Nephron progenitor cell (in vitro differentiated cells): ENCODE data around the gene SPCS2.
A peak's percentile ranks its signal among the peaks of the same experiment; 100 is the strongest.

ENCODE experiments used
- DNase-seq: peaks from one replicate; pipeline ENCODE4 v3.0.0; 2021
- H3K27ac Mint-ChIP-seq: 2 replicates; pipeline ENCODE4 v1.8.0; 2021; ENCODE audit warnings: mild to moderate bottlenecking, moderate library complexity, mixed read lengths
- H3K27me3 Mint-ChIP-seq: 2 replicates; pipeline ENCODE4 v1.8.0; 2021; ENCODE audit warnings: mild to moderate bottlenecking, low read depth, mixed read lengths; ENCODE audit not compliant: poor library complexity
- H3K36me3 Mint-ChIP-seq: 2 replicates; pipeline ENCODE4 v1.8.0; 2021; ENCODE audit warnings: low read depth, mixed read lengths
- H3K4me1 Mint-ChIP-seq: 2 replicates; pipeline ENCODE4 v1.8.0; 2021; ENCODE audit warnings: mixed read lengths
- H3K4me3 Mint-ChIP-seq: 2 replicates; pipeline ENCODE4 v1.8.0; 2021; ENCODE audit warnings: mild to moderate bottlenecking, moderate library complexity, mixed read lengths
- H3K9me3 Mint-ChIP-seq: 2 replicates; pipeline ENCODE4 v1.8.0; 2021; ENCODE audit warnings: mild to moderate bottlenecking, moderate library complexity, mixed read lengths
- CTCF ChIP-seq: fragments of 200-600 bp; sonication (generic); IDR thresholded peaks from 2 replicates; pipeline ENCODE4 v1.5.0; 2021; ENCODE audit warnings: antibody characterized with exemption

SPCS2 gene

DNA sequence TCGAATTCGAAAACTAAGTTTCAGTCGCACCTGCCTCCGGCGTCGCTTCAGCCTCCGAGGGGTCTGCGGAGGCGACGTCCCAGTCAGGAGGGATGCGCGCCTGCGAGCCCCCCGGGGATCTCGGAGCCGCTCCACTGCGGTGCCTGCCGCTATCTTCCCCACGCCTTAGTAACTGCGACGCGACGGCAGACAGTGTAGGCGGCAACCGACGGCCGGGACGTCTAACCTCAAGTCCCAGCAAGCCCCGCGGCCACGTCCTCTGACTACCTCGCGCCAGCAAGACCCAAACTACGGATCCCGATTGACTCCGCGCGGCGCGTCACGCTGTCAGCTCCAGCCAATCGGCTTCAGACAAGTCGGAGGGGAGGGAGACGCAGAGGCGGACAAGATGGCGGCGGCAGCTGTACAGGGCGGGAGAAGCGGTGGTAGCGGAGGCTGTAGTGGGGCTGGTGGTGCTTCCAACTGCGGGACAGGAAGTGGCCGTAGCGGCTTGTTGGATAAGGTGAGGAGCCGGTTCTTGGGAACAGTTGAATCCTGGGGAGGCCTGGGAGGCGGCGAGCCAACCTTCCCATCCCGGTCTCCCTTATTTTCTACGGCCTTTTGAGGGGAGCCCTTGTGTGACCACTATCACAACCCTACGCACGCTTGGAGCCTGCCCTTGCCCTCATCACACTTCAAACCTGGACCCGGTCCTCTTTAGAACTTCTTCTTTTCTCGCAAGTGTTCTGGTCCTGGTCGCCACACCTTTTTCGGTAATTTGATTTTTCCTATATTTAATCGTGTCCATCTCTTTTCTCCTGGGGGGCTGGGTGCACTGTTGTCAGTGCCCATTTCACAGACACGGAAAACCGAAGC, at the start of gene SPCS2, which contains the start of gene XRRA1:
Gene SPCS2, plus strand, starts transcription at position 369 of the 855 bp plus-strand sequence. Its CDS starts 20 bp downstream, at position 389.
Gene XRRA1, minus strand, starts transcription at position 194 of the 855 bp plus-strand sequence. CDS start 8,213 bp downstream, outside the sequence.
- Mint-ChIP-seq H3K27me3 (peaks cover 4% of the 10 kb centered on the region), H3K27ac (peak within 1 kb of the TSS; percentile 95), H3K4me1 (peaks cover 23% of the 10 kb centered on the region), H3K36me3 (peaks cover 36% of the 10 kb centered on the region), H3K9me3 (peaks cover 5% of the 10 kb centered on the region), H3K4me3 (peak within 1 kb of the TSS; percentile 99)
- TF ChIP-seq CTCF, result no peak
- DNase-seq, result peak; percentile 96

DNA sequence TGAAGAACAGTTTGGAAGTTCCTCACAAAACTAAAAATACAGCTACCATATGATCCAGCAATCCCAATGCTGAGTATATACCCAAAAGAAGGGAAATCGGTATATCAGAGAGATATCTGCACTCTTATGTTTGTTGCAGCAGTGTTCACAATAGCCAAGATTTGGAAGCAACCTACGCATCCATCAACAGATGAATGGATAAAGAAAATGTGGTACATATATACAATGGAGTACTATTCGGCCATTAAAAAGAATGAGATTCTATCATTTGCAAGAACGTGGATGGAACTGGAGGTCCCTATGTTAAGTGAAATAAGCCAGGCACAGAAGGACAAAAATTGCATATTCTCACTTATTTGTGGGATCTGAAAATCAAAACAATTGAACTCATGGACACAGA, 46.7 kb upstream of the SPCS2 start:
- Mint-ChIP-seq H3K36me3 (peaks cover 63% of the 10 kb centered on the region), H3K4me3 (no peak overlapping the region), H3K27ac (no peak overlapping the region), H3K4me1 (no peaks in the 10 kb centered on the region), H3K9me3 (peaks cover 53% of the 10 kb centered on the region), H3K27me3 (no peaks in the 10 kb centered on the region)
- TF ChIP-seq CTCF, result no peak
- DNase-seq, result no peak

GRCh38 chr11:74905326-74905725, 43.7 kb upstream of the SPCS2 start:
- H3K4me3 Mint-ChIP-seq, result no peak overlapping the region
- peaks cover 39% of the 10 kb centered on the region for H3K36me3 Mint-ChIP-seq
- H3K27me3 Mint-ChIP-seq, result no peaks in the 10 kb centered on the region
- no peak for DNase-seq
- peaks cover 28% of the 10 kb centered on the region for H3K9me3 Mint-ChIP-seq
- H3K4me1 Mint-ChIP-seq, result no peaks in the 10 kb centered on the region
- H3K27ac Mint-ChIP-seq, result no peak overlapping the region
- no peak for TF ChIP-seq CTCF

DNA sequence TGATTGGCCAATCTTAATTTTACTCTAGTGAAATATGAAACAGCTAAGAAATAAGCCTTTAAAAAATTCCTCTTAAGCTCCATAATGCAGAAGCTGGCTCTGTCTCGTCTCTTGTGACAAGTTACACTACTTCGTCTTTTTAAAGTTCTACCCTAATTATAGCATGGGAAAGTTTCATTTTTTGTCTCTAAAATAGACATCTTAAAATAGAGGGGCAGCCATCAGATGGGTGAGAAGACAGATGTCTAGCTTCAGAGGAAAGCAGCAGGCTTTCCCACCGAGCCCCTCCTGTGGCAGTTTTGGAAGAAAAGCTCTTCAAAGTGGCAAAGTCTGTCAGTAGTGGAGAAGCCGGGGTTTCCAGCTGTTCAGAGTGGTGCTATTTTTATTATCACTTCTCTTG, 39.7 kb upstream of the SPCS2 start:
- Mint-ChIP-seq H3K4me3 (no peak overlapping the region), H3K4me1 (no peaks in the 10 kb centered on the region), H3K27ac (no peak overlapping the region), H3K9me3 (no peaks in the 10 kb centered on the region), H3K27me3 (no peaks in the 10 kb centered on the region), H3K36me3 (peaks cover 19% of the 10 kb centered on the region)
- no peak for TF ChIP-seq CTCF
- no peak for DNase-seq

DNA sequence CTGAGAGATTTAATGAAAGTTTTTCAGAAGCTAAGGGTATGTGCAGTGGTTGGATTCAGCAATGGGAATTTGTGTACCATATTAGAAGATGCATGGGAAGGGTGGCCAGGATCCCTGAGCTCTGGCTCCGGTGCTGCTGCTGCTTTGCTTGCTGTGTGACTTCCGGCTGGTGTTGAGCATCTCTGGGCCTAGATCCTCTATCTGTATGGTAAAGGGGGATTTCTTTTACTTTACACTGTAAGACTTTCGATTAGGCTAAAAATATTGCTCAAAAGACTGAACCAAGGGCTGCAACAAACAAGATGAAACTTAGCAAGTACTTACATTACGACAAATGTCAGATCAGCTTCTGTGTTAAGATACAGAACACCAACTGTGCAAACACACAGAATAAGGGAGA, 39.3 kb upstream of the SPCS2 start:
- Mint-ChIP-seq H3K4me1 (no peaks in the 10 kb centered on the region), H3K4me3 (no peak overlapping the region), H3K27me3 (no peaks in the 10 kb centered on the region), H3K36me3 (peaks cover 24% of the 10 kb centered on the region), H3K9me3 (no peaks in the 10 kb centered on the region), H3K27ac (no peak overlapping the region)
- DNase-seq, result no peak
- no peak for TF ChIP-seq CTCF

- no peak for TF ChIP-seq CTCF
- H3K4me3 Mint-ChIP-seq, result no peak overlapping the region
- H3K9me3 Mint-ChIP-seq, result no peaks in the 10 kb centered on the region
- no peak overlapping the region for H3K27ac Mint-ChIP-seq
- no peak for DNase-seq
- peaks cover 9% of the 10 kb centered on the region for H3K4me1 Mint-ChIP-seq
- peaks cover 28% of the 10 kb centered on the region for H3K36me3 Mint-ChIP-seq
- no peaks in the 10 kb centered on the region for H3K27me3 Mint-ChIP-seq
Measured at GRCh38 chr11:74923125-74923524, 25.9 kb upstream of the SPCS2 start.
